DMS114 treated with DMSO at 0.1 percent for 48 hours (cell line): ENCODE data around the gene IMPG2.

Source experiments
- DNase-seq: peaks from one replicate; lab custom pipeline; 2025; ENCODE audit not compliant: unreplicated experiment; lab: John Stamatoyannopoulos, UW

IMPG2 gene

DNA sequence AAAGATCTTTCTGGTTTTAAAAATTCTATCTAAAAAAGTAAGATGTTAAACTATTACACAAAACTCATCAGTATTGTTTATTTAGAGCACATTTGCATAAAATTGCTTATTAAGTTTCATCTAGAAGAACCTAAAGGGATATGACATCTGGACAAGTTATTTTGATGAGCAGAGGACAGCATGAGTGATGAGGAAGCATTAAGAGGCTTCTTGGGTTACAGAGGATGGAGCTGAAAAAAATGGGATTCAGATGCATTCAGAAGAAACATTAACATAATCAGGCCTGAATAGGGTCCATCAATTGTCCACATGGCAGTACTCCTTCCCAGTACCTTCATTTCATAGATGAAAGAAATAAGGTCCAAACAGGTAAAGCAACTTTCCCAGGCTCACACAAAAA is 41.6 kb downstream of the IMPG2 start:
- DNase-seq = no peak

GRCh38 chr3:101273608-101274007 is 46.8 kb downstream of the IMPG2 start:
- DNase-seq = no peak

DNA sequence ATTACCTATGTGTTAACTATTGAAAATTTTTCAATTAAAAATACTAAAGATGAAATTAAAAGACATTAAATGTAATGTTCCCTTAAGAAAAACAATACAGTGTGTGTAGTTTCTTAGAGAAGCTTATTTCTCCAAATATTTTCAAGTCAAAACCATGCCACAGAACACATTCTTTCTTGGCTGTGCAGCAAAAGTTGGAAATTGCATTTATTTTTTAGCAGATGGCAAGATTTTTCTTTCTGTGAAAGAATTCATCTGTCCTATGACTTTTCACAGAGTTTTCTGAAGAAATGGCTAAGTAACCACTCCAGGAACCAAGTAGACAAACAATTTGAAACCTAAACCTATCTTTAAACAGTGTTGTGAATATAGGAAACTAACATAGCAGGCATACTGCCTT is 47.2 kb downstream of the IMPG2 start:
- no peak for DNase-seq

- DNase-seq = no peak
Measured at GRCh38 chr3:101271728-101272127, 48.6 kb downstream of the IMPG2 start.

- no peak for DNase-seq
Measured at GRCh38 chr3:101270149-101270548, 50.2 kb downstream of the IMPG2 start.

DNA sequence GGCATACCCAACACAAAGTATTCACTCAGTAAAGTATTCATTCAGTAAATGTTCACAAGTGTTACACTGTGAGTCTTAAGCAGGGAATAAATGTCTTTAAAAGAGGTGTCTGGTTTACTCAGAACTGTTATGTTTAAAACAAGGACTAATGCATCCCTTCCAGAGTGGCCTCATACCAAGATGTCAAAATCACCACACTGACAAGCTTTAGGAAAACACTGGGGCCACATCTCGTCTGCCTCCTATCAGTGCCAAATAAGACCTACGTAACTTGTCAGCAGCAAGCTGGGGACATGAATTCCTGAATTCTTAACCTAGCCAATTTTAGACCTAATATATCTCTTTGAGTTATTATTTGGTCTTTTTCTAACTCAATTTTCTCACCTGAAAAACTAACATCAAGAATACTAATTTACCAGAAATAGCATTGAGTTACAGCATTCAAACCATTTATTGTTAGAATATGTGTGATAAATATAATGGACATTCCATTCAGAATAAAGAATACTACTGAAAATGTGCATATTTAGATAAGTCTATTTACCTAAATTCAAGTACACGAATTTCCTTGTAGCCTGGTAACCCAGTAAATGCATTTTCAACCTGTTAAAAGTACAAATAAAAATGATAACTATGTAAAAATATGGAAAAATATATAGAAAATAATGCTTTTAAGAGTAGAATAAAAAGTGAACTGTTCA is 51.3 kb downstream of the IMPG2 start:
- no peak for DNase-seq

- DNase-seq = no peak
Measured at GRCh38 chr3:101268141-101268540, 52.2 kb downstream of the IMPG2 start.

GRCh38 chr3:101266566-101266965 is 53.8 kb downstream of the IMPG2 start:
- no peak for DNase-seq

- DNase-seq = no peak
Measured at GRCh38 chr3:101266071-101266470, 54.3 kb downstream of the IMPG2 start.

GRCh38 chr3:101262393-101263240 is 57.8 kb downstream of the IMPG2 start:
- DNase-seq = no peak

- no peak for DNase-seq
Measured at GRCh38 chr3:101261506-101261905, 58.9 kb downstream of the IMPG2 start.

GRCh38 chr3:101259485-101260341 is 60.7 kb downstream of the IMPG2 start:
- DNase-seq = no peak

DNA sequence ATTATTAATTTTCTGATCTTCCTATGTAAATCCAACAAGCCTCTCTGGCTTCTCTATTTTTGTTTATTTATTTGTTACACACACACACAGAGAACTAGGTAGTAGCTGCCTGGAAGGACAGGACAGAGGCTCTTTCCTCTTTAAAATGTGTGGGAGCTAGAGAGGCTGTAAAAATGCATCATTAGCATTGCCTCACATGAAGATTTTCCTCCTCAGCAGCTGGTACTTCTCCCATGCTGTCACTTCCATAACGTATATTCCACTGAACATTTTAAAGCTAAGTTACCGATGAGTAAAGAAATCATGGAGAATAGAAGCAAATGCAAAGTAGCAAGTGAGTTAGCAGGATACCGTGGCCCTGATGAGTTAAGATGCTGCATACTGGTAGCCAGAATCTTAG is 63.9 kb downstream of the IMPG2 start:
- no peak for DNase-seq

GRCh38 chr3:101255441-101255840 is 64.9 kb downstream of the IMPG2 start:
- DNase-seq = no peak

DNA sequence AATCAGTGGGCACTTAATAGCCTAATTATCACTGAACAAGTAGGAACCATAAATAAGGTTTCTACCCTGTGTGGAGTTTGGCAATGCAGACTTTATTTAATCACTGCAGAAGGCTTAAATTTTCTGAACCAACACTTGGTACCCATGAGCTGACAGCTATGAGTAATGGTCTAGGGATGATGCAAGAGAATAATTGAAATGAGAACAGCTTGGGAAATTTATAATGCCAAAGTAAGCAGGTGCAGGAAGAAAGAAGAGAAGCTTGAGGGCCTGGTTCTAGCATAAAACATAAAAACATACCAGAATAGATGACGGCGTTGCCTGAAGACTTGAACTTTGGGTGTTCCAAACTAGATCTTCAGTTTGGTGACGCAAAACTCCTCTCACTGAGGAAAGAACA is 67.0 kb downstream of the IMPG2 start:
- no peak for DNase-seq

GRCh38 chr3:101252945-101253344 is 67.4 kb downstream of the IMPG2 start:
- no peak for DNase-seq

DNA sequence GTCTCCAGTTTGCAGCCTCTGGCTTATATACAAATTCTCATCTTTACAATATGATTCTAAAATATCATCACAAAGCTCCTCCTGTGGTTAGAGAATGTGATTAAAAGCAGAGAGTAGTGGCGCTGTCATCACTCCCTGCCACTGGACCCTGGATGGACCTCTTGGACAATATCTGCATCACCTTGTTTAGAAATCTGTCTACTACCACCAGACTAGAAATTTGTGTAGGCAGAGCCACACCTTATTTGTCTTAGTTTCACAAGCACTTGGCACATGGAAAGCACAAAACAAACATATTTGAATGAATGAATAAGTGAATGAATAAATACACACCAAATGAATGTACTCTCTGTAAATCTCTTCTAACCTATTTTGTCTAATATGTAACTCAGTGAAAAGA is 68.1 kb downstream of the IMPG2 start:
- DNase-seq = no peak

DNA sequence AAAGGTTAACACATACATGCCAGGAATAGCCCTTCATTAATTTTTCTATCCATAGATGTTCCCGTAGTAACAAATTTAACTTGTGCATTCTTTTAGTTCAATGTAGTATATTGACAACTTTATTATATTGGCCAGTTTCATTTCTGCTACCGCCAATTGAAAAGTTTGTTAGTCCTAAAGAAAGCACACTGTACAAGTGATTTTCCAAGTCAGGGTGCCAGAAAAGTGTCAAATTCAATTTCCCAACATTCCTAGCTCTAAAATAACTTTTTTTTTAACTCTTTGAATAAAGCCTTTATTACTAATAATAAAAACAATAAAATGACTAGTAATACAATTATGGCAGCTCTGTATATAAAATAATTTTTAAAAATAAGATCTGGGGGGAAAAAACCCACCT is 68.9 kb downstream of the IMPG2 start:
- DNase-seq = no peak

GRCh38 chr3:101249522-101249921 is 70.9 kb downstream of the IMPG2 start:
- no peak for DNase-seq

DNA sequence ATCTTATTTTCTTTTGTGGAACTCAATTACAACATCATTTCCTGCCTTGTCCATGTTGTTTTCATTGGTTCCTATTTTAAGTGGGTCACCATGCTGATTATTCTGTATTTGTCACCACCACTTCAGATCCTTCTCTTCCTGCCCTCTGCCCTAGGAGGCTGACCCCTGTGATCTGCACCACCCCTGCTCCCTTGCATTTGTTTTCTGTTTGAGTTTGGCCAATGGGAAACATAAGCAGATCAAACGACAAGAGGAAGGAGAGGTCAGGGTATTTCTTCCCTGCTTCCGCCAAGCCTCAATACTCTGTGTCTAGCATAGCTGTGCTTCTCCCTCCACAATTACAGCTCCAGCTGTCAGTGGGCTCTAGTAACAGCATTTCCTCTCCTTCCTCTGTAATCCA is 71.6 kb downstream of the IMPG2 start:
- DNase-seq = no peak

DNA sequence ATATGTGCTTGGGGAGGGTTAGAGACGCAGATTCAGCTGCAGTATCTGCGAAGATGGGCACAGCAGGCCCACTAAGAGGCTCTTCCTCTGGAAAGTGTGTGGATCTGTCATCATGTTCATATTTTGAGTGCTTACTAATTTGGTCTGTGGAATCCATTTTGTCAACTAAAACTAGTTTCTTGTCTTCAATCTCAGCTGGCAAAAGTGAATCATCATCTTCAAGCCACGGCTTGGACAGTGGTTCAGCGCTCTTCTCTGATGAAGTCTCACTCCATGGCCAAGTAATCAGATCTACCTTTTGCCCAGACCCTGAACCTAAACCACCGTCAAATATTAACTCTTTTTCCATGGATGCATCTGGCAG is 76.2 kb downstream of the IMPG2 start:
- no peak for DNase-seq
